HG03565 (cell line): Measurements from ENCODE around the gene LPCAT3.

ENCODE experiments used
- ATAC-seq: cut with Tn5 transposase; IDR thresholded peaks from one replicate; pipeline ENCODE4 v1.9.1; 2021; ENCODE audit warnings: mild to moderate bottlenecking, moderate library complexity; ENCODE audit not compliant: unreplicated experiment

The LPCAT3 gene

GRCh38 chr12:6941267-6941666 lies 77.0 kb downstream of the LPCAT3 start:
- ATAC-seq, result no peak

DNA sequence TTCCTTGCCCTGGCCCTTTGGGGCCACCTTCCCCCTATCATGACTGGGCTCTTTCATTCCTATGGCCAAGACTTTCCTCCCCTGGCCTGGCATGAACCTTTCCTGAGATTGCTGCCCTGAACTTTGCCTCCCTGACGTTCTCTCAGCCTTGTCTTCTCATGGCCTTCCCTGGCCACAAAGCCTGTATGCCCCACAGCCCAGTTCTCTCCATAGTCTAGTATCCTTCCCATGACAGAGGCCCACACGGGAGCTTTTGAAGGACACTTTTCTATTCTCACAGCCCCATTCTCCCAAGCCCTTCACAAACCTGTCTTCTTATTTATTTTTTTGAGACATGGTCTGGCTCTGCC lies 79.1 kb downstream of the LPCAT3 start:
- ATAC-seq, result no peak

DNA sequence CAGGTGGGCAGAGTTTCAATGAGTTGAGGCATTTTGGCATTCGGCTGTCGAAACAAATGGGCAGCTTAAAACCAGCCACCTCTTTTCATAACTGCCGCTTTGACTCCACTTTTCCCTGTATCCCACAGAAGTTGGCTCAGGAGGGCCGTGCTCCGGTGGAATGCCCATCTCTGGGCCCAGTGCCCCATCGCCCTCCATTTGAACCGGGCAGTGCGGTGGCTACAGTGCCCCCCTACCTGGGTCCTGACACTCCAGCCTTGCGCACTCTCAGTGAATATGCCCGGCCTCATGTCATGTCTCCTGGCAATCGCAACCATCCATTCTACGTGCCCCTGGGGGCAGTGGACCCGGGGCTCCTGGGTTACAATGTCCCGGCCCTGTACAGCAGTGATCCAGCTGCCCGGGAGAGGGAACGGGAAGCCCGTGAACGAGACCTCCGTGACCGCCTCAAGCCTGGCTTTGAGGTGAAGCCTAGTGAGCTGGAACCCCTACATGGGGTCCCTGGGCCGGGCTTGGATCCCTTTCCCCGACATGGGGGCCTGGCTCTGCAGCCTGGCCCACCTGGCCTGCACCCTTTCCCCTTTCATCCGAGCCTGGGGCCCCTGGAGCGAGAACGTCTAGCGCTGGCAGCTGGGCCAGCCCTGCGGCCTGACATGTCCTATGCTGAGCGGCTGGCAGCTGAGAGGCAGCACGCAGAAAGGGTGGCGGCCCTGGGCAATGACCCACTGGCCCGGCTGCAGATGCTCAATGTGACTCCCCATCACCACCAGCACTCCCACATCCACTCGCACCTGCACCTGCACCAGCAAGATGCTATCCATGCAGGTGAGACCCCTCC lies 79.7 kb downstream of the LPCAT3 start:
- no peak for ATAC-seq

GRCh38 chr12:6937481-6938352 lies 80.6 kb downstream of the LPCAT3 start:
- peak; percentile 89 for ATAC-seq

GRCh38 chr12:6936636-6937480 lies 81.4 kb downstream of the LPCAT3 start:
- ATAC-seq, result no peak

DNA sequence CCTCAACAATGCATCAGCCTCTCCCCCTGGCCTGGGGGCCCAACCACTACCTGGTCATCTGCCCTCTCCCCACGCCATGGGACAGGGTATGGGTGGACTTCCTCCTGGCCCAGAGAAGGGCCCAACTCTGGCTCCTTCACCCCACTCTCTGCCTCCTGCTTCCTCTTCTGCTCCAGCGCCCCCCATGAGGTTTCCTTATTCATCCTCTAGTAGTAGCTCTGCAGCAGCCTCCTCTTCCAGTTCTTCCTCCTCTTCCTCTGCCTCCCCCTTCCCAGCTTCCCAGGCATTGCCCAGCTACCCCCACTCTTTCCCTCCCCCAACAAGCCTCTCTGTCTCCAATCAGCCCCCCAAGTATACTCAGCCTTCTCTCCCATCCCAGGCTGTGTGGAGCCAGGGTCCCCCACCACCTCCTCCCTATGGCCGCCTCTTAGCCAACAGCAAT lies 82.1 kb downstream of the LPCAT3 start:
- ATAC-seq, result no peak

- no peak for ATAC-seq
Observed at GRCh38 chr12:6935371-6936193, 82.7 kb downstream of the LPCAT3 start.

- no peak for ATAC-seq
Observed at GRCh38 chr12:6934110-6934509, 84.2 kb downstream of the LPCAT3 start.

DNA sequence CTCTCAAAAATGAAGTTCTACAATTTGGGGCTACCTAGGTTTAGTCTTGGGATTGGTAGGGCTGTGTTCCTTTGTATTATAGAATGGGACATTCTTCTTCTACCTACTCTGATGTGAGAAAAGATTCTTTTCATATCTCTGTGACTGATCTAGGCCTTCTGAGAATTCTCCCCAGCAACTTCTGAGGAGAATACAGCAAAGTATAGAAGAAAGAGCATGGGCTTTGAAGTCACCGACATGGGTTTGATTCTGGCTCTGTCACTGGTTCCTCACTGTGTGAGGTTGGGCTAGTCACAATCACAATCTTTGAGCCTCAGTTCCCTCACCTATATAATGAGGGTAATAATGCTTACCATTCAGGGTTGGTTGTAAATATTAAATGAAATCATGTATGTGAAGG lies 85.5 kb downstream of the LPCAT3 start:
- ATAC-seq, result no peak

GRCh38 chr12:6929466-6930452 lies 88.5 kb downstream of the LPCAT3 start:
- ATAC-seq, result no peak

DNA sequence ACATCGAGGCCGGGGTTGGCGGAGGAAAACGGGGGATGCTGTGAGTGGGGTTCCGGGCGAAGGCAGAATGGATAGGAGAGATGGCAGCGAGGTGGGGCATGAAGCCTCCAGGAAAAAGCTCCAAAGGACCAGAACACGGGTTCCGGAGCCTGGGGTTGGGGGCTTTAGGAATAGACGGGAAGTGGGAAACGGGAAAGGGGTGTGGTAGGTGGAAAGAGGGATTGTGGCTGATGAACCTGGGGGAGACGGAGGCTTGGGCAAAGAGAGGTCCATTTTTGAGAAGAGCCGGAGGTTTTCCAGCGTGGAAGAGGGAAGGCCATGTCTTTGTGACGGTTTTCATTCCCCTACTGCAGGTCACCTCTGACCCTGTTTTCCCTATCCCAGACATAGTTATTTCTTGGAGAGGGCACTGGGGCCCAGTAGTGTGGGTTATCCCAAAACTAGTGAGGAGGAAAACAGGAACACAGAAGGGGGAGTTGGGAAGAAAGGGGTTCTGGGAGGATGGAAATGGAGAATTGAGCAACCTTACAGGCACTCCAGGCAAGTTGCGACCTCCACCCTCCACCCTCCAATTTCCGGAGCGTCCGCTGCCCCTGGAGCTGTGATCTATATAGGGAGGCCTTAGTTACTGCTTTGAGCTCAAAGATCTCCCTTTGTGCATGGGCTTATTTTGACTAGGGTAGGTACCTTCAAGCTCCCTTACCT lies 89.4 kb downstream of the LPCAT3 start:
- no peak for ATAC-seq

DNA sequence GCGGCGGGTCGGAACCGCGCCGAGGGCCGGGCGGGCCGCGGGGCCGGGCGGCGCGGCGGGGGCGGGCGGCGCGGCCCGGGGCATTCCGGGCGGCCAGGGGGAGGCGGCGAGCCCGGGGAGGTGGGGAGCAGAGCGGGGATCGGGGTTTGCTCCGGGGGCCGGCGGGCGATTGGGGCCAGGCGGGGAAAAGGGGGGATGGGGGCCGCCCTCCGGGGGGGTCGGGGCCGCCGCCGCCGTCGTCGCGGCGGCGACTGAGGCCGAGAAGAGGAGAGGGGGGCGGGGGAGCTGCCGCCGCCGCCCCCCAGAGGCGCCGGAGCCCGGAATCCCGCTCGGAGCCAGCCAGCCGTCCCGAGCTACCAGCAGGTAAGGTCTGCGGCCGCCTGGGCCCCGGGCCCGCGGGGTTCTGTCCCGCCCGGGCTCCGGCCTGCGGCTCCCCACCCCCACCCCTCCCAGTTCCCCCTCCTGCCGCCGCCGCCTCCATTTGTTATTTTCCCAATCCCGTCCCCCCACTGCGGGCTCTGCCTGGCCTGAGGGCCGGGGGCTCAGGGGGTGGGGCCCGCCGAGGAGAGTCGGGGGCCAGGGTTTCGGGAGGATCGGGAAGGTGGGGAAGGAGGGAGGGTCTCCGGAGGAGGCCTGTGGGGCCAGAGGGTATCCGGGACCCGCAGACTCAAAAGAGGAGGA lies 90.1 kb downstream of the LPCAT3 start:
- no peak for ATAC-seq

DNA sequence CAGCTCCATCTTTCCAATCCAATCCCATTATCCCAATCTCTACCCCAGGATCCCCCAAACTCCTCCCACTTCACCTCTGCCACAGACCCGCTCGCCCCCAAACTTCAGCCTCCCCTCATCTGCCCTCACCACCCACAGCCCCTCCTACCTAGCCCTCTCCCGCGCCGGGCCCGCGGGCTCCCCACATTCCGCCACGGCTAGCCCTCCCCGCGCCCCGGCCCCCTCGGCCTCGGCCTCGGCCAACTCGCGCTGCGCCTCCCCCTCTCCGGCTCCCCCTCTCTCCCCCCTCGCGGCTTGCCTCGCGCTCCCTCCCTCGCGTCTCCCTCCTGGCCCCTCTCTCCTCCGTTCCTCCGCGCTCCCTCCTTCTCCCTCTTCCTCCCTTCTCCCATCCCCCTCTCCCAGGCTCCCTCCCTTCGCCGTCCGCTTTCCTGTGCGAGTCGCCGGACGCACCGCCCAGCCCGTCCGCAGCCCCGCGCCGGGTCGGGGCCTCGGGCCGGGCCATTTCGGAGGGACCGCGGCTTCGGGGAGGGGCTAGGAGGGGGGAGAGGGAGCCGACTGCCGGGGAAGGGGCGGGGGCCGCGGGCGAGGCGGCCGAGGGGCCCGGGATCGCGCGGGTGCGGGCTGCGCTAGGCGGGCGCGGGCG lies 90.8 kb downstream of the LPCAT3 start, which contains the start of gene ATN1:
TSS of gene ATN1 (plus strand) at position 581 of the 643 bp plus-strand sequence. CDS start 6,043 bp downstream, outside the sequence.
- ATAC-seq, result no peak
